H1 (cell line): Measurements from ENCODE around the gene TFF2. TPM values are rescaled to one million over a fixed set of nuclear protein-coding genes. Genes with fewer than 3 reads are reported as not detected.

ENCODE experiments used
- CTCF ChIA-PET: fragments of 300-600 bp; sonication (Branson Sonifier 250); formaldehyde crosslinking; loops from one replicate; lab custom pipeline; 2021; ENCODE audit not compliant: partially characterized antibody; lab: Charles Lee
- POLR2A ChIA-PET: fragments of 300-600 bp; sonication (Branson Sonifier 250); formaldehyde crosslinking; loops from one replicate; lab custom pipeline; 2021; ENCODE audit warnings: inconsistent platforms; ENCODE audit not compliant: partially characterized antibody; lab: Charles Lee
- DNase-seq, 2 experiments: peaks; one replicate each; pipeline versions ENCODE4 v3.0.0 to v3.0.0-alpha.2; 2010 to 2022; ENCODE audit warnings: low spot score in 2 of 2, low read depth in 1 of 2, mixed read lengths in 1 of 2
- FAIRE-seq: peaks from 2 replicates; lab custom pipeline; 2011; peaks lifted over from hg19 to GRCh38; lab: Jason Lieb, UNC
- H2AFZ ChIP-seq: 2 replicates; pipeline ENCODE4 v1.8.1; 2012; ENCODE audit warnings: low read length, inconsistent platforms
- H2AK5ac ChIP-seq: 2 replicates; pipeline ENCODE4 v1.6.1; 2013; ENCODE audit warnings: low read depth, low read length
- H2BK120ac ChIP-seq: replicated peaks from 2 replicates; pipeline ENCODE3; 2013; ENCODE audit warnings: low read depth, low read length, inconsistent platforms
- H2BK12ac ChIP-seq: 2 replicates; pipeline ENCODE4 v1.6.1; 2013; ENCODE audit warnings: low read depth, low read length
- H2BK15ac ChIP-seq: 2 replicates; pipeline ENCODE4 v1.6.1; 2013; ENCODE audit warnings: low read length
- H2BK20ac ChIP-seq: 2 replicates; pipeline ENCODE4 v1.6.1; 2013; ENCODE audit warnings: low read length
- H2BK5ac ChIP-seq: 2 replicates; pipeline ENCODE4 v1.6.1; 2013; ENCODE audit warnings: low read depth, low read length
- H3K14ac ChIP-seq: 2 replicates; pipeline ENCODE4 v1.6.1; 2013; ENCODE audit warnings: inconsistent platforms; ENCODE audit not compliant: insufficient read length
- H3K18ac ChIP-seq: 2 replicates; pipeline ENCODE4 v1.6.1; 2013; ENCODE audit warnings: low read length; ENCODE audit errors: extremely low read depth
- H3K23ac ChIP-seq: 2 replicates; pipeline ENCODE4 v1.6.1; 2013; ENCODE audit warnings: inconsistent platforms; ENCODE audit not compliant: insufficient read length
- H3K23me2 ChIP-seq: 2 replicates; pipeline ENCODE4 v1.6.1; 2013; ENCODE audit warnings: low read depth, low read length
- H3K27ac ChIP-seq: 2 replicates; pipeline ENCODE4 v1.6.1; 2011; ENCODE audit warnings: low read depth, low read length, inconsistent platforms
- H3K27me3 ChIP-seq, 4 experiments: replicated peaks in 1 of 4; 1 replicate in 1 of 4; 2 replicates in 3 of 4; pipeline versions ENCODE4 v1.6.1 to v1.8.1; 2011 to 2013; ENCODE audit warnings: low read length in 3 of 4, mild to moderate bottlenecking in 3 of 4, inconsistent platforms in 2 of 4, mixed read lengths in 2 of 4, moderate library complexity in 1 of 4; ENCODE audit not compliant: control insufficient read depth in 3 of 4, insufficient read depth in 3 of 4; ENCODE audit errors: extremely low read depth in 1 of 4
- H3K36me3 ChIP-seq, 4 experiments: 2 replicates each; pipeline versions ENCODE4 v1.6.1 to v1.8.1; 2011 to 2013; ENCODE audit warnings: mild to moderate bottlenecking in 4 of 4, low read length in 3 of 4, moderate library complexity in 2 of 4, control low read depth in 1 of 4, inconsistent platforms in 1 of 4; ENCODE audit not compliant: insufficient read depth in 4 of 4, control insufficient read depth in 2 of 4
- H3K4ac ChIP-seq: replicated peaks from 2 replicates; pipeline ENCODE3; 2013; ENCODE audit warnings: low read length, low read depth, mixed read lengths, inconsistent platforms; ENCODE audit not compliant: insufficient read length
- H3K4me1 ChIP-seq, 4 experiments: replicated peaks in 1 of 4; 1 replicate in 1 of 4; 2 replicates in 3 of 4; pipeline versions ENCODE4 v1.6.1 to v1.8.1; 2011 to 2013; ENCODE audit warnings: low read length in 3 of 4, inconsistent platforms in 2 of 4, mixed read lengths in 1 of 4; ENCODE audit not compliant: insufficient read depth in 4 of 4, control insufficient read depth in 3 of 4
- H3K4me2 ChIP-seq, 2 experiments: 2 replicates each; pipeline versions ENCODE4 v1.6.1 to v1.8.1; 2011 to 2013; ENCODE audit warnings: low read depth in 2 of 2, low read length in 2 of 2, control low read depth in 1 of 2, inconsistent platforms in 1 of 2, mild to moderate bottlenecking in 1 of 2; ENCODE audit not compliant: insufficient read depth in 1 of 2
- H3K4me3 ChIP-seq, 4 experiments: fragments of 200-600, 300-600 bp in 1 of 4; sonication (generic), shearing (Covaris generic), sonication (Bioruptor Twin) in 1 of 4; 2 replicates each; pipeline versions ENCODE4 v1.5.1 to v1.8.1; 2011 to 2016; ENCODE audit warnings: low read length in 4 of 4, low read depth in 3 of 4, control low read depth in 2 of 4, inconsistent platforms in 2 of 4, mild to moderate bottlenecking in 2 of 4, mixed read lengths in 1 of 4, moderate library complexity in 1 of 4; ENCODE audit not compliant: insufficient read depth in 2 of 4; ENCODE audit errors: extremely low read depth in 1 of 4
- H3K56ac ChIP-seq: replicated peaks from 2 replicates; pipeline ENCODE3; 2013; ENCODE audit warnings: low read depth, mild to moderate bottlenecking, mixed read lengths, low read length, inconsistent platforms; ENCODE audit not compliant: insufficient read length
- H3K79me1 ChIP-seq: 2 replicates; pipeline ENCODE4 v1.6.1; 2013; ENCODE audit warnings: low read depth, low read length, control low read depth
- H3K79me2 ChIP-seq, 2 experiments: 2 replicates each; pipeline versions ENCODE4 v1.6.1 to v1.8.1; 2012 to 2013; ENCODE audit warnings: low read length in 2 of 2, mild to moderate bottlenecking in 2 of 2, inconsistent platforms in 1 of 2; ENCODE audit not compliant: insufficient read depth in 2 of 2, control insufficient read depth in 1 of 2
- H3K9ac ChIP-seq, 4 experiments: replicated peaks in 1 of 4; 1 replicate in 1 of 4; 2 replicates in 3 of 4; pipeline versions ENCODE4 v1.6.1 to v1.8.1; 2011 to 2013; ENCODE audit warnings: low read depth in 3 of 4, low read length in 3 of 4, control low read depth in 2 of 4, mild to moderate bottlenecking in 2 of 4, moderate library complexity in 2 of 4, inconsistent platforms in 1 of 4; ENCODE audit errors: extremely low read depth in 1 of 4
- H3K9me3 ChIP-seq, 2 experiments: 2 replicates each; pipeline versions ENCODE4 v1.6.1 to v1.8.1; 2012 to 2013; ENCODE audit warnings: mild to moderate bottlenecking in 2 of 2, moderate library complexity in 2 of 2, control low read depth in 1 of 2, inconsistent platforms in 1 of 2, low read depth in 1 of 2, low read length in 1 of 2, mixed read lengths in 1 of 2; ENCODE audit not compliant: insufficient read depth in 2 of 2
- H4K20me1 ChIP-seq, 2 experiments: replicated peaks in 1 of 2; 2 replicates each; pipeline versions ENCODE3 to v1.8.1; 2011 to 2013; ENCODE audit warnings: inconsistent platforms in 2 of 2, low read length in 2 of 2, mild to moderate bottlenecking in 1 of 2; ENCODE audit not compliant: insufficient read depth in 2 of 2, control insufficient read depth in 1 of 2
- H4K5ac ChIP-seq: 2 replicates; pipeline ENCODE4 v1.6.1; 2013; ENCODE audit warnings: low read length, low read depth, mixed read lengths, inconsistent platforms; ENCODE audit not compliant: insufficient read length
- H4K8ac ChIP-seq: 2 replicates; pipeline ENCODE4 v1.8.0; 2013; ENCODE audit warnings: mild to moderate bottlenecking, moderate library complexity, low read length, inconsistent platforms; ENCODE audit not compliant: insufficient read depth; ENCODE audit errors: extremely low read depth
- H4K91ac ChIP-seq: replicated peaks from 2 replicates; pipeline ENCODE3; 2013; ENCODE audit warnings: low read length, mixed read lengths, inconsistent platforms; ENCODE audit not compliant: insufficient read length
- ASH2L ChIP-seq: fragments of 200-600, 300-600 bp; sonication (generic); IDR thresholded peaks from one replicate; pipeline ENCODE4 v1.7.1; 2017; ENCODE audit warnings: low read length
- WGBS, 2 experiments: shearing (Covaris generic) in 1 of 2; methylation state at CpG; one replicate each; pipeline versions ENCODE4 v1.1.6 to v1.1.7; 2013 to 2015; ENCODE audit warnings: low lambda C conversion rate in 2 of 2, mixed read lengths in 2 of 2, inconsistent platforms in 1 of 2, low coverage in 1 of 2, missing lambda C conversion rate in 1 of 2; ENCODE audit not compliant: insufficient replicate concordance in 2 of 2, insufficient coverage in 1 of 2, insufficient read length in 1 of 2; ENCODE audit errors: extremely low coverage in 1 of 2, missing lambda C conversion rate in 1 of 2; 5-methylcytosine and 5-hydroxymethylcytosine counted together
- polyA plus RNA-seq, 7 experiments: library from polyadenylated mRNA; depleted of rRNA in 3 of 7; stranded (reverse) in 5 of 7; unstranded in 2 of 7; fragments of >200 nt in 5 of 7; fragments of 200-250 nt in 2 of 7; gene quantifications; 1 replicate in 5 of 7; 2 replicates in 1 of 7; 4 replicates in 1 of 7; pipeline versions ENCODE4 v1.2.1 to v1.2.3, GENCODE V29; 2011 to 2013; ENCODE audit warnings: missing spikeins in 2 of 7, mixed read lengths in 2 of 7
- total RNA-seq: library from RNA; stranded (reverse); fragmentation: NEBNext Ultra II Directional; extraction: Animal tissue kit (Norgen Biotek cat#: 25700); gene quantifications from 2 replicates; pipeline ENCODE4 v1.2.1, GENCODE V29; 2021

The TFF2 gene
- total and polyA plus RNA-seq, 2 of the 8 experiments (the other 6 are each of a cell fraction or from before 2014, with no cell fraction given) = not detected

DNA sequence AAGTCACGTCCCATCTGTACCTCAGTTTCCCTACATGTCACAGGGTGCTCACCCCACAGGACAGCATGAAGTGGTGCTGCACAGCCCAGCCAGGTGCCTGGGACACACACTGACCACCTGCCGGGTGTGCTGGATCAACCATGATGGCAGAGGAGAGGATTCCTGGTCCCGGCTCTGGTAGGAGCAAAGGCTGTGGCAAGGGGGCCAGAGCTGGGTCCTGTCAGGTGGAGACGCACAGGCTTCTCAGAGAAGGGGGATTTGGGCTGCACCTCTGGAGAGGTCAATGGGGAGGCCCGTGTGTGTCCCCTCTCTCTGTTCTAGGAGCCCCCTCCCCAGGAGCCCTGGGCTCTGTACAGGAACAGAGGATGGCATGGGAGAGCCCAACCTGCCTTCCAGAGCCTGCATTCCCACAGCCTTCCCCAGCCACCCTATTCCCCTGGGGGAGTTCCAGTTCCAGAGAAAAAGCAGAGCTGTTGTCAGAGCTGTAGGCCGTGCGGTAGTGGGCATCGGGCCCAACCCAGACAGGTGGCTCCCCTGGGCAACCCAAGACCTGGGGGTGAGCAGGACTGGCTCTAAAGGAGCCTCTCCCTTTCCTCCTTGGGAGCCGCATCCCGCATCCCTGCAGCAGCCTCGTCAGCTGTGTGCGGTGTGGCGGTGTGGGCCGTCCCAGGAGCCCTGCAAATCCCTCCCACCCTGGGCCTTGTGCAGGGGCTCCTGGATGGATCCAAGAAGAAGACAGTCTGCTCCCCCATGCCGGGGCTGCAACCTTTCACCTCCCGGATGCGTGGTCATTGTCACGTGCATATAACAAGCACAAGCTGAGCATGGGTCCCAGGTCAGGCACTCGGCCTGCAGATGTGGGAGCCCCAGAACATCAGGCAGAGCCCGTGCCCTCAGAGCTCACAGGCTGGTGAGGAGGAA is 32.7 kb downstream of the TFF2 start:
- ChIA-PET POLR2A (no interaction called here), CTCF (interaction anchor here (0.6 to 14.3 kb wide), 8 partner anchors 8 to 132 kb away, joined by 3 to 137 read pairs (median 4); no protein-coding TSS in a partner anchor)
- H2BK20ac ChIP-seq = peak overlapping the region; percentile 72; the same call in 1 of the 2 replicates
- H2BK5ac ChIP-seq = peak overlapping the region; percentile 28; the same call in 1 of the 2 replicates
- no peak for FAIRE-seq
- peak overlapping the region; percentile 79; the same call in 1 of the 2 replicates for H4K8ac ChIP-seq
- no peaks in the 10 kb centered on the region for H3K23me2 ChIP-seq
- H3K14ac ChIP-seq = no peak overlapping the region
- 0 out of 2 replicates have a peak overlapping the region, but pooled peaks have one; percentile 11 for H2AK5ac ChIP-seq
- no peak overlapping the region for H2AFZ ChIP-seq
- H3K27me3 ChIP-seq = no peaks in the 10 kb centered on the region
- H3K4me3 ChIP-seq = no peak overlapping the region
- H3K4me2 ChIP-seq = no peak overlapping the region
- H3K18ac ChIP-seq = peak overlapping the region; percentile 60
- peak overlapping the region; percentile 88; the same call in 1 of the 2 replicates for H2BK12ac ChIP-seq
- 84% methylated on average over 15 of the region's 20 CpGs; no CpG with 5 or more reads in 1 of the 2 experiments for WGBS, 2 experiments
- H2BK15ac ChIP-seq = peak overlapping the region; percentile 74
- no peak overlapping the region for H4K5ac ChIP-seq
- H3K4ac ChIP-seq = peak overlapping the region; percentile 41
- TF ChIP-seq ASH2L = no peak
- no peak overlapping the region for H3K56ac ChIP-seq
- no peak overlapping the region for H3K23ac ChIP-seq
- H3K79me2 ChIP-seq = no peaks in the 10 kb centered on the region
- no peaks in the 10 kb centered on the region for H3K79me1 ChIP-seq
- H3K9ac ChIP-seq = no peak overlapping the region
- H4K20me1 ChIP-seq = no peaks in the 10 kb centered on the region
- peaks cover 8 to 24% (median 17%) of the 10 kb centered on the region in 4 experiments for H3K4me1 ChIP-seq
- no peak overlapping the region for H2BK120ac ChIP-seq
- no peak overlapping the region for H3K27ac ChIP-seq
- peak overlapping the region; percentile 52 for H4K91ac ChIP-seq
- no peaks in the 10 kb centered on the region for H3K9me3 ChIP-seq
- DNase-seq = no peak
- H3K36me3 ChIP-seq = no peaks in the 10 kb centered on the region
